Keratinocyte (primary cell): ENCODE measurements around the gene FRMPD2.
"Not testable (repeated sequence)": the region's sequence is repeated elsewhere in the genome, so short reads cannot be mapped to it uniquely, and the experiment has no call there.

ENCODE experiments used
- CTCF ChIP-seq, 3 experiments: IDR thresholded peaks in 1 of 3; conservative IDR thresholded peaks in 1 of 3; optimal IDR thresholded peaks in 1 of 3; 2 replicates in 2 of 3; 3 replicates in 1 of 3; pipeline versions ENCODE3 to v1.5.1; 2011; ENCODE audit warnings: low read length in 3 of 3, mild to moderate bottlenecking in 3 of 3, moderate library complexity in 2 of 3, control low read depth in 1 of 3, inconsistent platforms in 1 of 3; ENCODE audit not compliant: insufficient read depth in 2 of 3; ENCODE audit errors: extremely low read depth in 1 of 3
- EZH2 ChIP-seq: IDR thresholded peaks from one replicate; pipeline ENCODE4 v1.6.1; 2012; ENCODE audit warnings: inconsistent platforms, mild to moderate bottlenecking, low read length, moderate library complexity

DNA sequence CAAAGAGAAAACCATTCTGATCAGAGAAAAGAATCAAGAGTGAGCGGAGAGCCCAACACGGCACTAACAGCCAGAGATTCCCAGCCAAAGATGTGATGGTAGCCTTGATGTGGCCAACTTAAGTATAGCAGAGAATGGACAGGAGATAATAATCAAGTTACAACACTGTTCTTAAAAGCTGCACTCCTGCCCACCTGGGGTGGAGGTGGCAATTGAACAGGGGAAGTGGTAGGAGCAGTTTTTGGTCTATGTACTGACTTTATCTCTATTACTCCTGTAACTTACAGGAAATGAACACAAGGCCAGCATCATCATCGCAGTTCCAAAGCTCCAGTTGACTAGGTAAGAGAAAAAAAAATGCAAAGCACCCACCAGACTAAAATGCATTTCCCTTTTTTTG lies 164.2 kb downstream of the FRMPD2 start:
- TF ChIP-seq CTCF (optimal IDR thresholded peaks at IDR 0.05 in 1 of 3, IDR thresholded peaks at IDR 0.05 in 1 of 3, conservative IDR thresholded peaks at IDR 0.05 in 1 of 3; ENCODE audit: extremely low read depth in 1 of 3, insufficient read depth in 2 of 3, low read length in 3 of 3); EZH2: not testable (repeated sequence)
